GM18870 (cell line): ENCODE data around the gene MYH9.

ENCODE experiments used
- ATAC-seq: cut with Tn5 transposase; IDR thresholded peaks from one replicate; pipeline ENCODE4 v1.9.1; 2021; ENCODE audit warnings: moderate library complexity; ENCODE audit not compliant: unreplicated experiment

The MYH9 gene

GRCh38 chr22:36351921-36352802 lies 35.6 kb downstream of the MYH9 start:
- no peak for ATAC-seq

GRCh38 chr22:36350751-36351594 lies 36.8 kb downstream of the MYH9 start:
- no peak for ATAC-seq

GRCh38 chr22:36349726-36350125 lies 38.0 kb downstream of the MYH9 start:
- no peak for ATAC-seq

DNA sequence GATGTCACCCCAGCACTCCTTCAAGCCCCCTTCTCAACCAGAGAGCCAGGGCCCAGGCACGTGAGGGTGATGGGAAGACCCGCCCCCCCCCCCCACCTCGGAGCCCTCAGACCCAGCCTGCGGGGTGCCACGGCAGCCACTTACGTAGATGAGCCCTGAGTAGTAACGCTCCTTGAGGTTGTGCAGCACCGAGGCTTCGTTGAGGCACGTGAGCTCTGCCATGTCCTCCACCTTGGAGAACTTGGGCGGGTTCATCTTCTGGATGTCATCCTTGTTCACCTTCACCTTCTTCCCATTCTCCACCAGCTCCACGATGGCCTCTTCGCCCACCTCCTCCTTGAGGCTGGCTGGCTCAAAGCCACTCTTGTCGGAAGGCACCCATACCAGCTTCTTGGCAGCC lies 39.0 kb downstream of the MYH9 start:
- ATAC-seq: no peak

DNA sequence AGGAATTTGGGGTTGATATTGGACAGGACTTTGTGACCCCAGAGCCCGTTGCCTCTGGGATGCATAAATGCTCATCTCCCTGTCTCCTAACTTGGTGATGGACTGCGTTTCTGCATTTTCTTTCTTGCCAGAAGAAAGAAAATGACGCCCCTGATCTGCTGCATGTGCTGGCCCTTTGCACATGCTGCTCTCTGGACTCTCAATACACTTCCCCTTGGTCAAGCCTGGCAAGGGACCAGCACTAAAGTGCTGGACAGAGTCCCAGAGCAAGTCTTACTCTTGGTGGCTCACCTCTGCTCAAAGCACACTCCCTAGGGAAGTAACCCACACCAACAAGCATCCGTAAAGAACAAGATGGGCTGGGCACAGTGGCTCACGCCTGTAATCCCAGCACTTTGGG lies 40.7 kb downstream of the MYH9 start:
- no peak for ATAC-seq

DNA sequence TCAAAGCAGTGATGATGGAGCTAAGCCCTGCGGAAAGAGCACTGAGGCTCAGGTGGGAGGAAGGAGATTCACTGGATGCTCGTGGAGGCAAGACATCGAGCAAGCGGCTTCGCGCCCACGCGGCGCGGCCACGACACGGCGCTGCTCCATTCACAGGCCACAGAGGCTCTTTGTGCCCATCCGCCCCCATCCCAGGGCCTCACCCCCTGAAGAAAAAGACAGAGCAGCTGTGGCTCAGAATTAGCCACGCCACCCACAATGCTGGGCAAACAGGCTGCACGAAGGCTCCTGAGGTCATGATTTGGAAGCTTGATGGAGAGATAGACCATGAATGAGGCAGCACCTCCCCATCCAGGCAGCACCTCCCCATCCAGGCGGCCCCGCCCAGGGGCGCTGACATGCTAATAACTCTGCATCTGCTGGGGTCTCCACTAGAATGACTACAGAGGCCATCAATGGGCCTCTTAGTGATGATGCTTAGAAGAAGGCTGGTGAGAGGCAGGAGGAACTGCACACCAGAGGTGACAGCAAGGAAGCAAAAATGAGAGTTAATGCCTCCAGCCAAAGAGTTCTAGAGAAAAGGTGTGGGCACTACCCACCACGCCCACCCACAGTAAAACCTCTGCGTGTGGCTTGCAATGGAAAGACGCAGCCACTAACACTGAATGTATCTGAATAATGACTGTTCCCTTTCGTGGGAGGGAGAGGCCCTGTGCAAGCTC lies 43.5 kb downstream of the MYH9 start:
- ATAC-seq: no peak

DNA sequence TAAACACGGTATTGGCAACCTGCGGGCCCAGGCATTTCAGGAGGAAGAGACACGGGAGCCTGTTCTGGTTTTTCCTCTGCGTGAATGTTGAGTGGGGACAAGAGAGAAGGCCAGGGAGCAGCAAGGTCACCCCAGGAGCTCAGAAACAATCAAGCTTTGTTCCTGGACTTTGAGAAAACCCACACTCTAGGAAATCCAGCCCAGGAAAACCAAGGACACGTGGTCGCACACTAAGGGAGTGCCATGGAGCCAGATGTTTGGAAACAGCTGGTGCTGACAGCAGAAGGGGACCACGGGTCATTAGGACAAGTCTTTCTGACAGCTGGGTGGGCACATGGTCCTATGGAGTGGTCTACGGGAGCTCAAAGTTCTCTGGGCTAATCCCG lies 44.1 kb downstream of the MYH9 start:
- ATAC-seq: no peak

- no peak for ATAC-seq
These were observed 44.6 kb downstream of the MYH9 start for GRCh38 chr22:36343070-36343719.

- no peak for ATAC-seq
These were observed 46.1 kb downstream of the MYH9 start for GRCh38 chr22:36341640-36342041.

DNA sequence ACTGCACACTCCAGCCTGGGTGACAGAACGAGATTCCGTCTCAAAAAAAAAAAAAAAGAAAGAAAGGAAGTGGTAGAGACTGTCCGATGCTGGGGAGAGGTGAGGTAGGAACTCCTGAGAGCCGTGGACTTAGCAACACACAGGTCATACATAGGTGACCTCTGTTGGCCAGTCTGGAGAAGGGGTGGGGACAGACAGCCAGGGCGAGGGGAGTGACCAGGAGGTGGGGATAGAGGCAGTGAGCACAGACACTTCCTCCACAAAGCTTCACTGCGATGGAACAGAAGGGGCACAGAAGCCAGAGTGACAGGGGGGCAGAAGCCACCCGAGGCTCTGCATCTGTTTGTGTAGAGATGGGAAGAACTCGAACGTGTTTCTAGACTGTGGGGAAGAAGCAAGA lies 47.1 kb downstream of the MYH9 start:
- ATAC-seq: no peak

DNA sequence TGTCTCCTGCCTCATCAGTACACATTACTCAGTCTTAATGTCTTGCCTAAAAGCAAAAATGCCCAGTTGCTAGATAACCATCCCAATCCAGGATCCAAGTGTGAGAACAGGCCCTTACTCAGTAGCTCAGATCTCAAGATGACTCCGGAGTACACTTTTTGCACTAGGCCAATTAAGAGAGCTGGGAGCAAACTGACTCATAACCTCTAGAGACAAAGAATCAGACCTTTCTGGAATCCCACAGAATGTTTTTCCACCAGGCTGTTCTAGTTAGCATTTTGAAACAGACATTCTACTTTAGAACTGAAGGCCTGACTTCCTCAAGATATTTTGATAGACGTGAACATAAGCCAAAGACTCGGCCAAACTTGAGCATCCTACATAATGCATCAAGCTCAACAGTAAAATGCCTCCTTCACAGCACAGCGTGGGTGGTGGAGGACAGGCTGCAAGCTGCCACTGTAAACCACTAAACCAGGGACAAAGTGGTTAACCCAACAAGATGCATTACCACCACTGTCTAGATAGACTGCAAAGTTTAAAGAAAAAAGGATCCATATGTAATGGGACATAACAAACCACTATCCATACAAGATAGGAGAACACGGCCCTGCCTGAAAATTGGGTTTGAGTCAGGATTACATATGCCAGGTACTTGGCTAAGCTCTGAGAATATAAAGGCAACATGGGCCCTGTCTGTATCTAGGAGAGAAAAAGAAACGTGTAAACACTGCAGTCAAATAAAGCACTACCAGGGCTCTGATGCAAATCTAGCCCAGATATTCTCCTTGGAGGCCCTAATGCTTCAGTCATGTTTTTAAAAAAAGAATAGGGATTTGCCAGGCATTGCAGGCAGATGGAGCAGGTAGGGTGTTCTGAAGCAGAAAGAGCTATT lies 48.3 kb downstream of the MYH9 start:
- no peak for ATAC-seq

GRCh38 chr22:36337365-36338130 lies 50.2 kb downstream of the MYH9 start:
- ATAC-seq: no peak

DNA sequence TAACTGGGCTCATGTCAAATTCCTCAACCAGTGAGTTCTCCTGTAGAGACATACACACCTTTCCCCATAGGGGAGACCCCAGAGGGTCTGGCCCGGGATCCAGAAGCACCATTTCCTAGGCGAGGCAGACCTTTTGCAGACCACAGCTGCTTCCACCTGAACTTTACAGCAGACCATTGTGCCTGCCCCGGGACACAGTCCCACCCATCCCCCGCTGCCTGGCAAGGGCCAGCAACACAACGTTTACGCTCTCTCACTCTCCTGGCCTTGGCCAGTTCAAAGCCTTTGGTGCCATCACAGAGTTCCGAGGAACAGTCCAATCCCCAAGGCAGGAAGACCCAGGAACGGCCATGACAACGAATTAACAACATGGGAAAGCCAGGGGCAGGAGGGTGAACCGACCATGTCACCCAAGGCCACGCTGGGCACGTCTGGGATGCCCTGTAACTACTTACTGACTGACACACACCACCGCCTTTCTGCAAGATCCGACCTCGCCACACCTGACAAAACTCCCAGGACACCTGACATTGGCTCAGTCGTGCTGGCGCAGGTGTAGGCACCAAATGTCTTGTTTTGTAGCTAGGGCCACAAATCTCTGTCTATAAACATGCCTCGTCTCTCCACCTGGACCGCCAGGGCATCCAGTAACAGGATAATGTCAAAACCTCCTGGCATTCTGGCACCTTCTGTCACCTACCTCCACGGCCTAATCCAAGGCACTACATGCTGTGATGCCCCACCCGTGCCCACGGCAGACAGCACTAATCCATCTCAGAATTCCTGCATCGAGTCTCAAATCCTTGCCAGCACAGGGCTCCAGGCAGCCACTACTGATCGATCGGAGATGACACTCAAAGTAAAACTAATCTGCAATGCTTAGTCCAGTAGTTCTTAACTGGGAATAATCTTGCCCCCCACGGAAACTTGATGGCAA lies 51.3 kb downstream of the MYH9 start:
- ATAC-seq: no peak

DNA sequence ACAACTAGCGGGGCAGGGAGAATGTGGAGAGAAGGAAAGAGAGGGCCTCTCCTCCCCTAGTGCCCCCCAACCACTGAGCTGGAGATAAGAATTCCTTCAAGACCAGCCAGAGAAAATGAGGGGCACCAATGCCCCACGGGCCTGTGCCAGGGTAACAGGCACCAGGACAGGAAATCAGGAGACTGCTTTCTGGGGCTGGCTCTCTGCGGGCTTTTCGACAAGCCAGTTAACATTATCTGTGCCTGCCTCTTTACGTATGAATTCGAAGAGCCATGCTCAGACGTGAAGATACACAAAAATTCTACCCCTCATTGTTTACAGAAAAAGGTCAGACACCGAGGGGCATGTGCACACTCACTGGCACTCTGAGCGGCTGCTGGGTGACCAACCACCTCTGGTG lies 52.1 kb downstream of the MYH9 start:
- ATAC-seq: no peak

- no peak for ATAC-seq
These were observed 52.8 kb downstream of the MYH9 start for GRCh38 chr22:36334821-36335603.

DNA sequence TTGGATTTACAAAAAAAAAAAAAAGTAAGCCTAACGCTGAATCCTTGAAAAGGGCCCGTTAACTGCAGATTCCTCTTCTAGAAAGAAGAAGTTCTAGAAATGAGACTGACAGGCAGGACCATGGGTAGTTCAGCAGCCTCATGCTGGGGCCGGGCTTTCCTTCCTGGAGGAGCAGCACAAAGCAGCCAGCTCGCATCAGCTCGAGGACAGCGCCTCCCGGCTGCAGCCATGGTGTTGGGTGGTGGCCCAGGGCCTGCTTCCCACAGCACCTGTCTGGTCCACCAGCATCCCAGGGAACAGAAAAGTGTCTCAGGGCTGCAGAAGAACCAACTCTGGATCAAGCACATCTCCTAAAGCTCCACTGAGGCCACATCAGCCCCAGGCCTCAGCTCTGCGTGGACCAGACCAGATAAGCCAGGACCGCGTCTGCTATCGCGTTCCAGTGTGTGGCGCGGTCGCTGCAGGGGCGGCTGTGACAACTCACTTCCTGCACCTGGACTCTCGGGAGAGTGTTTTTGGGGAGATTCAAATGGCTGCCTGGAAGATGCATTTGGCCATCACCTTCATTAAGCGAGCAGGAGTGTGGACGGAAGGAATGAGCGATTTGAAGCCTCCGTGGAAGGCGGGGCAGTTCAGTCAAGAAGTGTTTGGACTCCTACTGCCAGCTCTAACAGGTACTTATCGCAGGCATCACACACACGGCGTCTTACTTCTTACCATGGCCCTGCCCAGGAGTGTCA lies 53.5 kb downstream of the MYH9 start:
- ATAC-seq: no peak

- no peak for ATAC-seq
These were observed 54.1 kb downstream of the MYH9 start for GRCh38 chr22:36333644-36334043.
